Right atrium auricular region (tissue), 2 donors: ENCODE data around the gene BAZ1B. TPM values are rescaled to one million over a fixed set of nuclear protein-coding genes. Genes with fewer than 3 reads are reported as not detected.

Source experiments
- DNase-seq: peaks from one replicate; pipeline ENCODE4 v3.0.0-alpha.2; 2019; ENCODE audit warnings: low spot score
- H3K27ac ChIP-seq, 2 donors: fragments of 200-600 bp; sonication (generic); 1 replicate in 1 of 2; 2 replicates in 1 of 2; pipeline ENCODE4 v1.5.1; 2016 to 2019
- H3K27me3 ChIP-seq, 2 donors: fragments of 200-600 bp; sonication (generic); one replicate each; pipeline versions ENCODE4 v1.5.1 to v1.6.0; 2017 to 2019
- H3K36me3 ChIP-seq: fragments of 200-600 bp; sonication (generic); one replicate; pipeline ENCODE4 v1.5.1; 2016
- H3K4me1 ChIP-seq, 2 donors: fragments of 200-600 bp; sonication (generic); one replicate each; pipeline versions ENCODE4 v1.5.1 to v1.6.0; 2017 to 2019
- H3K4me3 ChIP-seq, 2 donors: fragments of 200-600 bp; sonication (generic); 1 replicate in 1 of 2; 2 replicates in 1 of 2; pipeline ENCODE4 v1.5.1; 2017 to 2019; ENCODE audit warnings: mild to moderate bottlenecking in 1 of 2, moderate library complexity in 1 of 2
- H3K9me3 ChIP-seq, 2 donors: fragments of 200-600 bp; sonication (generic); one replicate each; pipeline ENCODE4 v1.5.1; 2019
- total RNA-seq, 2 donors: library from RNA; depleted of rRNA; stranded (reverse); fragments of >200 nt; gene quantifications; one replicate each; pipeline ENCODE4 v1.1.0, GENCODE V29; 2016
- TF ChIP-seq, protein P1 (sequence below), 2 donors: fragments of 200-600 bp; sonication (generic); IDR thresholded peaks; one replicate each; pipeline ENCODE4 v1.5.1; 2019; ENCODE audit warnings: antibody characterized with exemption in 2 of 2

The BAZ1B gene
- total RNA-seq, 2 donors from 2014 or later = 29.0 to 37.7 TPM

DNA sequence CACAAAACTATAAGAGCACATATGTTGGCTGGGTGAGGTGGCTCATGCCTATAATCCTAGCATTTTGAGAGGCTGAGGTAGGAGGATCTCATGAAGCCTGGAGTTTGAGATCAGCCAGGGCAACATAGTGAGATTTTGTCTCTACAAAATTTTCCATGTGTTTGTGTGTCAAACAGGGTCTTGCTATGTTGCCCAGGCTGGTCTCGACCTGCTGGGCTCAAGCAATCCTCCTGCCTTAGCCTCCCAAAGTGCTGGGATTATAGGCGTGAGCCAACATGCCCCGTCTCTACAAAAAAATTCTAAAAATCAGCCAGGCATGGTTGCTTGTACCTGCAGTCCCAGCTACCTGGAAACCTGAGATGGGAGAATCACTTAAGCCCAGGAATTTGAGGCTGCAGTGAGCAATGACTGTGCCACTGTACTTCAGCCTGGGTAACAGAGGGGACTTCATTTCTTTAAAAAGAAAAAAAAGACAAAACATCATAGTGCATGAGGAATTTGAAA, 60.3 kb downstream of the BAZ1B start:
- Histone ChIP-seq H3K36me3 (peaks cover 96% of the 10 kb centered on the region), H3K27ac (no peak overlapping the region), H3K27me3 (no peaks in the 10 kb centered on the region), H3K4me3 (no peak overlapping the region), H3K9me3 (no peaks in the 10 kb centered on the region), H3K4me1 (no peaks in the 10 kb centered on the region)
- TF ChIP-seq, protein P1, sequence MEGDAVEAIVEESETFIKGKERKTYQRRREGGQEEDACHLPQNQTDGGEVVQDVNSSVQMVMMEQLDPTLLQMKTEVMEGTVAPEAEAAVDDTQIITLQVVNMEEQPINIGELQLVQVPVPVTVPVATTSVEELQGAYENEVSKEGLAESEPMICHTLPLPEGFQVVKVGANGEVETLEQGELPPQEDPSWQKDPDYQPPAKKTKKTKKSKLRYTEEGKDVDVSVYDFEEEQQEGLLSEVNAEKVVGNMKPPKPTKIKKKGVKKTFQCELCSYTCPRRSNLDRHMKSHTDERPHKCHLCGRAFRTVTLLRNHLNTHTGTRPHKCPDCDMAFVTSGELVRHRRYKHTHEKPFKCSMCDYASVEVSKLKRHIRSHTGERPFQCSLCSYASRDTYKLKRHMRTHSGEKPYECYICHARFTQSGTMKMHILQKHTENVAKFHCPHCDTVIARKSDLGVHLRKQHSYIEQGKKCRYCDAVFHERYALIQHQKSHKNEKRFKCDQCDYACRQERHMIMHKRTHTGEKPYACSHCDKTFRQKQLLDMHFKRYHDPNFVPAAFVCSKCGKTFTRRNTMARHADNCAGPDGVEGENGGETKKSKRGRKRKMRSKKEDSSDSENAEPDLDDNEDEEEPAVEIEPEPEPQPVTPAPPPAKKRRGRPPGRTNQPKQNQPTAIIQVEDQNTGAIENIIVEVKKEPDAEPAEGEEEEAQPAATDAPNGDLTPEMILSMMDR (IDR thresholded peaks at IDR 0.05) = no peak
- DNase-seq = no peak

DNA sequence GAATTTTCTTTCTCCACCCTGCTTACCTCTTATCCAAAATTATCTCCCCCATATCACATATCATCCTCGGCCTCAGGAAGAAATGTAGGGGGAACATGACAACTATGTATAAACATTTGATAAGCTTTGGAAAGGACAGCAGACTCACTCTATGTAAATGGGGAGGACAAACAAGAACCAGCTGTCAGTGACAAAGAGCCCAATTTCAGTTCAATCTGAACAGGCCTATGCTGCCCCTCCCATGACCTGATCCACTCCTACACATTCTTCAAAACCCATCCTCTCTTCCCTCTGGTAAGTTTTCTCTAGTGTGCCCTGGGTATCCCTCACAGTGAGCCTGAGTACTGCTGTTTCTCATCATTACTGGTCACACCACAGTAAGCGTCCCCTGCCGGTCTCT, 67.7 kb downstream of the BAZ1B start:
- H3K4me1 ChIP-seq = no peaks in the 10 kb centered on the region
- H3K27me3 ChIP-seq = no peaks in the 10 kb centered on the region
- DNase-seq = no peak
- TF ChIP-seq, protein P1 (IDR thresholded peaks at IDR 0.05) = no peak
- no peak overlapping the region for H3K4me3 ChIP-seq
- H3K27ac ChIP-seq = no peak overlapping the region
- peaks cover 72% of the 10 kb centered on the region for H3K36me3 ChIP-seq
- H3K9me3 ChIP-seq = no peaks in the 10 kb centered on the region

GRCh38 chr7:73452999-73453635, 69.0 kb downstream of the BAZ1B start:
- no peak overlapping the region for H3K4me3 ChIP-seq
- TF ChIP-seq, protein P1 (IDR thresholded peaks at IDR 0.05) = no peak

DNA sequence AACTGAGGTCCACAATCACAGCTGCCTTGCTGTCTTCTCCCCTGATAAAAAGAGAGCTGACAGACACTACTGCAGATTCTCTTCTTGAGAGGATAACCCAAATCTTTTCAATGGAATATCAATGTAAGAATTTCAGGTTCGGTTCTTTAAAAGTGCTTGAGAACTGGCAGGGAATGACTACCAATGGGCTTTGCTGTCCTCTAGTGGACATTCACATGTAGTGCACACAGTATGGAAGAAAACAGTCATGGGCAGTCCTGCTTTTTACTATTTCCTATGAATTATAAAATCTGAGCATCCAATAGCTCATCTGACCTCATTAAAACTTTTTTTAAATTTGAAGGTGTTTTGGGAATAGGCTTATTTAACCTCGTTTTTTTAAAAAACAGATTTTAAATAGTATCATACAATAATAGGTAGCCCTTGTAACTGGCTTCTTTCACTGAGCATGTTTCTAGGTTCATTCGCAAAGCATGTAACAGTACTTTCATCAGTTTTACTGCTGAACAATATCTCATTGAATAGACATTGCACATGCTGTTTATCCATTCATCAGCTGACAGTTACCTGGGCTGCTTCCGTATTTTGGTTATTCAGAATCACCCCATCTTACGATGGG, 70.2 kb downstream of the BAZ1B start:
- TF ChIP-seq, protein P1 (IDR thresholded peaks at IDR 0.05) = peak; percentile 96 to 97
- DNase-seq = no peak
- H3K27me3 ChIP-seq = no peaks in the 10 kb centered on the region
- no peaks in the 10 kb centered on the region for H3K9me3 ChIP-seq
- peaks cover 0 to 1% of the 10 kb centered on the region in 2 donors for H3K4me1 ChIP-seq
- peaks cover 73% of the 10 kb centered on the region for H3K36me3 ChIP-seq
- H3K27ac ChIP-seq = no peak overlapping the region
- no peak overlapping the region for H3K4me3 ChIP-seq

More at GRCh38 chr7:73452999-73453635, 69.0 kb downstream of the BAZ1B start:
- peaks cover 73% of the 10 kb centered on the region for H3K36me3 ChIP-seq
- DNase-seq = no peak
- no peak overlapping the region for H3K27ac ChIP-seq
- H3K27me3 ChIP-seq = no peaks in the 10 kb centered on the region
- no peaks in the 10 kb centered on the region for H3K4me1 ChIP-seq
- H3K9me3 ChIP-seq = no peaks in the 10 kb centered on the region

- peaks cover 0 to 5% of the 10 kb centered on the region in 2 donors for H3K4me1 ChIP-seq
- no peak overlapping the region for H3K4me3 ChIP-seq
- H3K36me3 ChIP-seq = peaks cover 74% of the 10 kb centered on the region
- TF ChIP-seq, protein P1 (IDR thresholded peaks at IDR 0.05) = no peak
- H3K27ac ChIP-seq = no peak overlapping the region
- no peaks in the 10 kb centered on the region for H3K27me3 ChIP-seq
- DNase-seq = no peak
- no peaks in the 10 kb centered on the region for H3K9me3 ChIP-seq
These were observed 72.7 kb downstream of the BAZ1B start for GRCh38 chr7:73449422-73449821.
